ENCODE measurements around the gene TRAPPC14. TPM values are rescaled to one million over a fixed set of nuclear protein-coding genes. Genes with fewer than 3 reads are reported as not detected.

The TRAPPC14 gene
- total and polyA plus RNA-seq, 2 experiments from 2014 or later = 5.8 to 7.0 TPM

DNA sequence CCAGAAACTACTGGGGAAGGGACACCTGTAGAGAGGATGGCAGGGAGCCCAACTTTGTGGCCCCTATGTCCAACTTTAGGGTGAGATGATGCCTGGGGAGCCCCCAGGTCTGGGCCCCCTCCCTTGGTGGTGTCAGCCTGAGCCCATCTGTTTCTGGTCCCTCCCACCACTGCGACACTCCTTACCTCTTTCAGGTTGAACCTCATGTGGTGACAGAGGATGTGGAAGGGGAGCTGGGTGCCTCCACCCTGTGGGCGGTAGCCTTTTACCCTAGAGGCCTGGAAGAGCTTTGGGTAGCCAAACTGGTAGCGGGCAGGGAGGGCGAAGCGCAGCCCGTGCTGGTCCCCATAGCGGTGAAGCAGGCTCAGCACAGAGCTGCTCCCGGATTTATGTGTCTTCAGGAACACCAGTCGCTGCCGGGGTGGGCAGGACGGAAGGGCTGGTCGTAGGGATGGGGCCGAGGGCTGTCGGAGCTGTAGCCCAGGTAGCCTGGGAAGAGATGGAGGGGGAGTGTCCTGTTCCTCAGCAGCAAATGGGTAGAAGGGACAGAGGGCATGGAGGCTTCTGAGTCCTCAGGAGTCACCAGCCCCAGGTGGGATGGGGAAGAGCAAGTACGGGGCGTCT is 7.9 kb upstream of the TRAPPC14 start:
- Histone ChIP-seq H3K4me2 (ENCODE audit: unreplicated experiment) (no peak overlapping the region), H2AFZ (no peak overlapping the region), H3K36me3 (ENCODE audit: low read depth) (no peaks in the 10 kb centered on the region), H3K9me2 (ENCODE audit: insufficient read depth) (no peaks in the 10 kb centered on the region), H3K4me1 (ENCODE audit: insufficient read depth) (no peaks in the 10 kb centered on the region), H3K4me3 (no peak overlapping the region), H3K79me2 (ENCODE audit: insufficient read depth) (no peaks in the 10 kb centered on the region), H3K9ac (no peak overlapping the region), H3K9me3 (ENCODE audit: low read depth) (no peaks in the 10 kb centered on the region), H3K27ac (no peak overlapping the region), H4K20me1 (ENCODE audit: insufficient read depth) (no peaks in the 10 kb centered on the region), H3F3A (ENCODE audit: insufficient read depth) (no peaks in the 10 kb centered on the region), H3K27me3 (replicated peaks; ENCODE audit: insufficient read depth) (peaks cover 5% of the 10 kb centered on the region; the same call in 1 of the 2 replicates)
- in situ Hi-C loops (cut with MboI) = no loop called here
- TF ChIP-seq EZH2phosphoT487 (IDR thresholded peaks at IDR 0.05; ENCODE audit: insufficient read depth, low read depth) (no peak), EZH2 (IDR thresholded peaks at IDR 0.05; ENCODE audit: insufficient read depth, poor library complexity, severe bottlenecking) (no peak)
- 79 to 81% methylated on average over 15 to 16 of the region's 16 CpGs for WGBS, 2 experiments (ENCODE audit: low coverage in 1 of 2, low lambda C conversion rate in 2 of 2, missing lambda C conversion rate in 2 of 2)
- DNase-seq = no peak

GRCh38 chr7:100163871-100164270 is 5.3 kb upstream of the TRAPPC14 start:
- 85 to 92% methylated on average over 5 of the region's 5 CpGs for WGBS, 2 experiments (ENCODE audit: low coverage in 1 of 2, low lambda C conversion rate in 2 of 2, missing lambda C conversion rate in 2 of 2)
- in situ Hi-C loops (cut with MboI) = no loop called here

DNA sequence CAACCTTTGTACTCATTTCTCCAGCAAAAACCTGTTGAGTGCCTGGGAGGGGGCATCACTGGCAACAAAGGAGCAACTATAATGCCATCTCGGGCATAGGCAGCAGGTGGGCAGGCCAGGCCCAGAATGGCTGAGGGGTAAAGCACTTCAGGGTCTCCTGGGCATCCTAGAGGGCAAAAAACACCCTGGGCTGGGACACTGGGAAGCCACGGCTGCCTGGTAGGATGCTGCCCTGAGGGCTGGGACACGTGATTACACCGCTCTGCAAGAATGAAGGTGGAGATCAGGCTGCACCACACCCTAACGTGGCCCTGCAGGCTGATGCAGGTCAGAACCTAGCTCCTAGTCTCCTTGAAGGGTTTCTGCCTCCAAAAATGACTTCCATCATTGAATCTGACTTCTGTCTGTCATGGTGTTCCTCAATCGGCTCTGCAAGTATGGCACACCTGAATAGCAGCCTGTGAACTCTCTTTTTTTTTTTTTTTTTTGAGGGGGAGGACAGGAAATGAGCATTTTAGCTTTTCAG is 4.5 kb upstream of the TRAPPC14 start:
- Histone ChIP-seq H2AFZ (no peak overlapping the region), H3K27me3 (replicated peaks; ENCODE audit: insufficient read depth) (no peaks in the 10 kb centered on the region; the same call in 1 of the 2 replicates), H3K27ac (no peak overlapping the region), H3K9me3 (ENCODE audit: low read depth) (no peaks in the 10 kb centered on the region), H3F3A (ENCODE audit: insufficient read depth) (no peaks in the 10 kb centered on the region), H3K4me1 (ENCODE audit: insufficient read depth) (0 out of 2 replicates have a peak, but pooled peaks cover 5% of the 10 kb centered on the region), H3K4me3 (no peak overlapping the region), H3K4me2 (ENCODE audit: unreplicated experiment) (no peak overlapping the region), H3K79me2 (ENCODE audit: insufficient read depth) (peaks cover 1% of the 10 kb centered on the region; the same call in 1 of the 2 replicates), H4K20me1 (ENCODE audit: insufficient read depth) (no peaks in the 10 kb centered on the region), H3K9ac (no peak overlapping the region), H3K9me2 (ENCODE audit: insufficient read depth) (no peaks in the 10 kb centered on the region), H3K36me3 (ENCODE audit: low read depth) (no peaks in the 10 kb centered on the region)
- TF ChIP-seq EZH2 (IDR thresholded peaks at IDR 0.05; ENCODE audit: insufficient read depth, poor library complexity, severe bottlenecking) = no peak
- no peak for TF ChIP-seq EZH2phosphoT487 (IDR thresholded peaks at IDR 0.05; ENCODE audit: insufficient read depth, low read depth)
- 81 to 87% methylated on average over 6 of the region's 6 CpGs for WGBS, 2 experiments (ENCODE audit: low coverage in 1 of 2, low lambda C conversion rate in 2 of 2, missing lambda C conversion rate in 2 of 2)
- no peak for DNase-seq
- in situ Hi-C loops (cut with MboI) = no loop called here

More at GRCh38 chr7:100163871-100164270, 5.3 kb upstream of the TRAPPC14 start:
- TF ChIP-seq EZH2 (IDR thresholded peaks at IDR 0.05; ENCODE audit: insufficient read depth, poor library complexity, severe bottlenecking) = no peak
- no peak for TF ChIP-seq EZH2phosphoT487 (IDR thresholded peaks at IDR 0.05; ENCODE audit: insufficient read depth, low read depth)
- H4K20me1 ChIP-seq (ENCODE audit: insufficient read depth) = no peaks in the 10 kb centered on the region
- no peak overlapping the region for H3K4me3 ChIP-seq
- no peak overlapping the region for H2AFZ ChIP-seq
- 0 out of 2 replicates have a peak, but pooled peaks cover 5% of the 10 kb centered on the region for H3K4me1 ChIP-seq (ENCODE audit: insufficient read depth)
- no peaks in the 10 kb centered on the region for H3K36me3 ChIP-seq (ENCODE audit: low read depth)
- no peak overlapping the region for H3K4me2 ChIP-seq (ENCODE audit: unreplicated experiment)
- H3F3A ChIP-seq (ENCODE audit: insufficient read depth) = no peaks in the 10 kb centered on the region
- no peaks in the 10 kb centered on the region for H3K9me3 ChIP-seq (ENCODE audit: low read depth)
- H3K27ac ChIP-seq = no peak overlapping the region
- no peaks in the 10 kb centered on the region for H3K9me2 ChIP-seq (ENCODE audit: insufficient read depth)
- no peaks in the 10 kb centered on the region; the same call in 1 of the 2 replicates for H3K27me3 ChIP-seq (replicated peaks; ENCODE audit: insufficient read depth)
- no peak for DNase-seq
- H3K9ac ChIP-seq = no peak overlapping the region
- H3K79me2 ChIP-seq (ENCODE audit: insufficient read depth) = no peaks in the 10 kb centered on the region; the same call in 1 of the 2 replicates

DNA sequence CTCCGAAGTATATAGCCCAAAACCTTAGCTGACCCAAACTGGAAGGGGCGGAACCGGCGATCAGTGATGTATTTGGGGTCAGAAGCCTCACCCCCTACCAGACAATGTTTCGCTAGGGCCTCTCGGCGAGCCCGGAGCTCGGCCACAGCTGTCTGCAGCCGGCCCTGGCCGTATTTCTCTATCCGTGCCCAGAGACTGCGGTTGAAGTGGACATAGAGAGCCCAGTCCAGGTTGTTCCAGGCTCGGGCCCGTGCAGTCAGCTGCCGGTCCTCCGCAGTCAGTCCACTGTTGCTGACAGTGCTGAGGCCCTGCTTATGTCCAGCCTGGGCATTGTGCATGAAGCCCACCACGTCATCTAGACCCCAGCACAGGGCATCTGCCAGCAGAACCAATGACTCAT is 1.5 kb upstream of the TRAPPC14 start:
- in situ Hi-C loops (cut with MboI) = no loop called here
- Histone ChIP-seq H2AFZ (no peak overlapping the region), H3K4me2 (ENCODE audit: unreplicated experiment) (no peak overlapping the region), H3K36me3 (ENCODE audit: low read depth) (no peaks in the 10 kb centered on the region; the same call in 1 of the 2 replicates), H3K9me3 (ENCODE audit: low read depth) (no peaks in the 10 kb centered on the region), H3K4me3 (no peak overlapping the region), H3K9me2 (ENCODE audit: insufficient read depth) (no peaks in the 10 kb centered on the region), H3K27me3 (replicated peaks; ENCODE audit: insufficient read depth) (no peaks in the 10 kb centered on the region), H3K9ac (no peak overlapping the region), H3F3A (ENCODE audit: insufficient read depth) (no peaks in the 10 kb centered on the region), H3K4me1 (ENCODE audit: insufficient read depth) (peaks cover 5% of the 10 kb centered on the region; the same call in 1 of the 2 replicates), H3K27ac (no peak overlapping the region), H3K79me2 (ENCODE audit: insufficient read depth) (peaks cover 17% of the 10 kb centered on the region; the same call in 1 of the 2 replicates), H4K20me1 (ENCODE audit: insufficient read depth) (no peaks in the 10 kb centered on the region; the same call in 1 of the 2 replicates)
- WGBS, 2 experiments (ENCODE audit: low coverage in 1 of 2, low lambda C conversion rate in 2 of 2, missing lambda C conversion rate in 2 of 2) = 87 to 89% methylated on average over 18 of the region's 18 CpGs
- DNase-seq = no peak
- TF ChIP-seq EZH2 (IDR thresholded peaks at IDR 0.05; ENCODE audit: insufficient read depth, poor library complexity, severe bottlenecking) (no peak), EZH2phosphoT487 (IDR thresholded peaks at IDR 0.05; ENCODE audit: insufficient read depth, low read depth) (no peak)

Measured in GM23248 (cell line).